ENCODE results near the gene TTC22. TPM values are rescaled to one million over a fixed set of nuclear protein-coding genes. Genes with fewer than 3 reads are reported as not detected.

Gene TTC22
- total RNA-seq, 4 donors from 2014 or later, result 0.93 to 7.3 (median 1.0) TPM; not detected in 1

DNA sequence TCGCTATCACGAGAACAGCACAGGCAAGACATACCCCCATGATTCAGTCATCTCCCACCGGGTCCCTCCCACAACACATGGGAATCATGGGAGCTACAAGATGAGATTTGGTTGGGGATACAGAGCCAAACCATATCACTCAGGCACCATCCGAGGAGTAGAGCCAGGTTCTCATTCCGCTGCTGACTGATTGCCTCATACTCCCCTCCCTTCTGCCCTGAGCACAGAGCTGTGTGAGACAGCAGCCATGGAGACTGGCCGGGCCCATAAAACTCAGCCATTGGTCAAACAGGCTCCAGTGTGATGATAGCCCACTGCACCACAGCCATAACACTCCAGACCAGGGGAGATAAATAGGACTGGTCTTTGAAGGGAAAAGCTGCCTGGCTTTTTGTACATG lies 62.9 kb downstream of the TTC22 start:
- no peak overlapping the region for H3K4me3 ChIP-seq
- WGBS, 2 donors (ENCODE audit: low coverage in 1 of 2), result 100% methylated on average over 1 of the region's 6 CpGs; no CpG with 5 or more reads in 1 of the 2 donors
- no peak overlapping the region for H3K27ac ChIP-seq
- no peak for ATAC-seq
- no peak for TF ChIP-seq POLR2AphosphoS5 (IDR thresholded peaks at IDR 0.05)
- TF ChIP-seq, protein P1, sequence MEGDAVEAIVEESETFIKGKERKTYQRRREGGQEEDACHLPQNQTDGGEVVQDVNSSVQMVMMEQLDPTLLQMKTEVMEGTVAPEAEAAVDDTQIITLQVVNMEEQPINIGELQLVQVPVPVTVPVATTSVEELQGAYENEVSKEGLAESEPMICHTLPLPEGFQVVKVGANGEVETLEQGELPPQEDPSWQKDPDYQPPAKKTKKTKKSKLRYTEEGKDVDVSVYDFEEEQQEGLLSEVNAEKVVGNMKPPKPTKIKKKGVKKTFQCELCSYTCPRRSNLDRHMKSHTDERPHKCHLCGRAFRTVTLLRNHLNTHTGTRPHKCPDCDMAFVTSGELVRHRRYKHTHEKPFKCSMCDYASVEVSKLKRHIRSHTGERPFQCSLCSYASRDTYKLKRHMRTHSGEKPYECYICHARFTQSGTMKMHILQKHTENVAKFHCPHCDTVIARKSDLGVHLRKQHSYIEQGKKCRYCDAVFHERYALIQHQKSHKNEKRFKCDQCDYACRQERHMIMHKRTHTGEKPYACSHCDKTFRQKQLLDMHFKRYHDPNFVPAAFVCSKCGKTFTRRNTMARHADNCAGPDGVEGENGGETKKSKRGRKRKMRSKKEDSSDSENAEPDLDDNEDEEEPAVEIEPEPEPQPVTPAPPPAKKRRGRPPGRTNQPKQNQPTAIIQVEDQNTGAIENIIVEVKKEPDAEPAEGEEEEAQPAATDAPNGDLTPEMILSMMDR (IDR thresholded peaks at IDR 0.05), result no peak
- no peak for TF ChIP-seq POLR2A (IDR thresholded peaks at IDR 0.05)
- peaks cover 0 to 99% of the 10 kb centered on the region in 2 donors for H3K36me3 ChIP-seq
- no peaks in the 10 kb centered on the region for H3K9me3 ChIP-seq
- no peaks in the 10 kb centered on the region for H3K4me1 ChIP-seq
- no peaks in the 10 kb centered on the region for H3K27me3 ChIP-seq

DNA sequence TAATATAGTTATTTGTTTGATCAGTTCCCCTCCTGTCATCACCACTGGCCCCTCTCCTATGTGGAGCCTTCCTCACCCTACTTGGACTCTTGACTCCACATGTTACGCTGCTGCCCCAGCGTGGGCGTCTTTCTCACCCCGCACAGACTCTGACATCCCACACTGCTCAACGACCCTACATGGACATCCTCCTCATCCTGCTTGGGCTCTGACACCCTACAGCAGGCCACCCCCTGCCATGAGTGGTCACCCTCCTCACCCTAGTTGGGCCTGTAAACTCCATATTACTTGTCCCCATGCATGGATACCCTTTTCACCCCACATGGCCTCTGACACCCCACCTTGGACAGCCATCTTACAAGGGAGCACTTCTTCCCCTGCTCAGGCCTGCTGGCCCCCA lies 64.4 kb downstream of the TTC22 start:
- Histone ChIP-seq H3K36me3 (peaks cover 0 to 99% of the 10 kb centered on the region in 2 donors), H3K27ac (no peak overlapping the region), H3K27me3 (no peaks in the 10 kb centered on the region), H3K4me3 (no peak overlapping the region), H3K9me3 (no peaks in the 10 kb centered on the region), H3K4me1 (no peaks in the 10 kb centered on the region)
- TF ChIP-seq POLR2A (IDR thresholded peaks at IDR 0.05), result no peak
- TF ChIP-seq, protein P1 (IDR thresholded peaks at IDR 0.05), result no peak
- TF ChIP-seq EP300 (IDR thresholded peaks at IDR 0.05), result no peak
- TF ChIP-seq POLR2AphosphoS5 (IDR thresholded peaks at IDR 0.05), result no peak
- no peak for ATAC-seq
- WGBS, 2 donors (ENCODE audit: low coverage in 1 of 2), result 73 to 100% methylated on average over 5 of the region's 5 CpGs

Other genes with a start within 250 kb of the TTC22 start
- gene FAM151A, start 177.8 kb downstream of the TTC22 start, total RNA-seq, result not detected
- gene MROH7, start 159.5 kb downstream of the TTC22 start, total RNA-seq, result 10 to 100 TPM in 2 of 4 donors, 1 to 10 TPM in 2; 5.7 to 25.2 (median 13.3) TPM
- gene TTC4, start 85.5 kb downstream of the TTC22 start, total RNA-seq, result 10 to 100 TPM; 11.2 to 38.6 (median 14.3) TPM
- gene PARS2, start 36.8 kb downstream of the TTC22 start, total RNA-seq, result 1 to 10 TPM; 2.2 to 6.4 (median 5.6) TPM
- 10 to 100 TPM in 3 of 4 donors, 1 to 10 TPM in 1; 7.9 to 31.9 (median 15.9) TPM for gene DHCR24, start 85.9 kb upstream of the TTC22 start, total RNA-seq
- 1 to 10 TPM in 3 of 4 donors, not detected in 1; 1.5 to 2.5 (median 1.5) TPM for gene TMEM61, start 179.3 kb upstream of the TTC22 start, total RNA-seq
- not detected for gene BSND, start 197.6 kb upstream of the TTC22 start, total RNA-seq
- under 1 TPM in 3 of 4 donors, not detected in 1; 0.13 to 0.64 (median 0.23) TPM for gene PCSK9, start 238.2 kb upstream of the TTC22 start, total RNA-seq